Progenitor cell of endocrine pancreas (in vitro differentiated cells): ENCODE measurements around the gene C3AR1. TPM values are rescaled to one million over a fixed set of nuclear protein-coding genes. Genes with fewer than 3 reads are reported as not detected.

Source experiments
- DNase-seq: peaks from one replicate; pipeline ENCODE4 v3.0.0; 2021; ENCODE audit warnings: low spot score; ENCODE audit not compliant: unreplicated experiment
- H3K27ac Mint-ChIP-seq: 2 replicates; pipeline ENCODE4 v1.8.0; 2021; ENCODE audit warnings: mild to moderate bottlenecking, moderate library complexity, mixed read lengths
- H3K27me3 Mint-ChIP-seq: 2 replicates; pipeline ENCODE4 v1.8.0; 2021; ENCODE audit warnings: mixed read lengths
- H3K36me3 Mint-ChIP-seq: 2 replicates; pipeline ENCODE4 v1.8.0; 2022; ENCODE audit warnings: mixed read lengths; ENCODE audit not compliant: insufficient read depth
- H3K4me1 Mint-ChIP-seq: 2 replicates; pipeline ENCODE4 v1.8.0; 2021; ENCODE audit warnings: low read depth, mixed read lengths
- H3K4me3 Mint-ChIP-seq: 2 replicates; pipeline ENCODE4 v1.8.0; 2021; ENCODE audit warnings: low read depth, mild to moderate bottlenecking, moderate library complexity, mixed read lengths
- H3K9me3 Mint-ChIP-seq: 2 replicates; pipeline ENCODE4 v1.8.0; 2021; ENCODE audit warnings: low read depth, mixed read lengths
- total RNA-seq: library from RNA; stranded (reverse); gene quantifications from 2 replicates; pipeline ENCODE4 v1.2.1, GENCODE V29; 2021
- TF ChIP-seq, protein P1 (sequence below): fragments of 200-600 bp; sonication (generic); IDR thresholded peaks from one replicate; pipeline ENCODE4 v1.5.0; 2021; ENCODE audit warnings: antibody characterized with exemption, mild to moderate bottlenecking; ENCODE audit not compliant: unreplicated experiment

C3AR1 gene
- total RNA-seq, 1 donor from 2014 or later = not detected

DNA sequence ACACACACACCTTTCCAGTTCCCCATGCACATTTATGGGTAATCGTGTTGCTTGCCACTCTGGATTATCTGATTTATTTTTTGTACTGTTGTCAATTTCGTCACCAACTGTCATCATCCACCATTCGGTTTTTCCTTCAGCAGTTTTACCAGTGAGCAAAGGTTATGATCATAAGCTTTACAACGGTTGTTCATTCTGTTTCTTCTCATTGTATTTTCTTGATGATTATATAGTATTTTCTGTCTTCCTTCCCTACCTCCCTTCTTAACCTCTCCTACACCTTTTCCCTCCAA lies 16.6 kb upstream of the C3AR1 start:
- TF ChIP-seq, protein P1, sequence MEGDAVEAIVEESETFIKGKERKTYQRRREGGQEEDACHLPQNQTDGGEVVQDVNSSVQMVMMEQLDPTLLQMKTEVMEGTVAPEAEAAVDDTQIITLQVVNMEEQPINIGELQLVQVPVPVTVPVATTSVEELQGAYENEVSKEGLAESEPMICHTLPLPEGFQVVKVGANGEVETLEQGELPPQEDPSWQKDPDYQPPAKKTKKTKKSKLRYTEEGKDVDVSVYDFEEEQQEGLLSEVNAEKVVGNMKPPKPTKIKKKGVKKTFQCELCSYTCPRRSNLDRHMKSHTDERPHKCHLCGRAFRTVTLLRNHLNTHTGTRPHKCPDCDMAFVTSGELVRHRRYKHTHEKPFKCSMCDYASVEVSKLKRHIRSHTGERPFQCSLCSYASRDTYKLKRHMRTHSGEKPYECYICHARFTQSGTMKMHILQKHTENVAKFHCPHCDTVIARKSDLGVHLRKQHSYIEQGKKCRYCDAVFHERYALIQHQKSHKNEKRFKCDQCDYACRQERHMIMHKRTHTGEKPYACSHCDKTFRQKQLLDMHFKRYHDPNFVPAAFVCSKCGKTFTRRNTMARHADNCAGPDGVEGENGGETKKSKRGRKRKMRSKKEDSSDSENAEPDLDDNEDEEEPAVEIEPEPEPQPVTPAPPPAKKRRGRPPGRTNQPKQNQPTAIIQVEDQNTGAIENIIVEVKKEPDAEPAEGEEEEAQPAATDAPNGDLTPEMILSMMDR = no peak
- H3K36me3 Mint-ChIP-seq = no peaks in the 10 kb centered on the region
- peaks cover 23% of the 10 kb centered on the region for H3K4me1 Mint-ChIP-seq
- peak overlapping the region; percentile 96 for H3K4me3 Mint-ChIP-seq
- H3K27me3 Mint-ChIP-seq = no peaks in the 10 kb centered on the region
- DNase-seq = no peak
- H3K27ac Mint-ChIP-seq = peak overlapping the region; percentile 93
- no peaks in the 10 kb centered on the region for H3K9me3 Mint-ChIP-seq

DNA sequence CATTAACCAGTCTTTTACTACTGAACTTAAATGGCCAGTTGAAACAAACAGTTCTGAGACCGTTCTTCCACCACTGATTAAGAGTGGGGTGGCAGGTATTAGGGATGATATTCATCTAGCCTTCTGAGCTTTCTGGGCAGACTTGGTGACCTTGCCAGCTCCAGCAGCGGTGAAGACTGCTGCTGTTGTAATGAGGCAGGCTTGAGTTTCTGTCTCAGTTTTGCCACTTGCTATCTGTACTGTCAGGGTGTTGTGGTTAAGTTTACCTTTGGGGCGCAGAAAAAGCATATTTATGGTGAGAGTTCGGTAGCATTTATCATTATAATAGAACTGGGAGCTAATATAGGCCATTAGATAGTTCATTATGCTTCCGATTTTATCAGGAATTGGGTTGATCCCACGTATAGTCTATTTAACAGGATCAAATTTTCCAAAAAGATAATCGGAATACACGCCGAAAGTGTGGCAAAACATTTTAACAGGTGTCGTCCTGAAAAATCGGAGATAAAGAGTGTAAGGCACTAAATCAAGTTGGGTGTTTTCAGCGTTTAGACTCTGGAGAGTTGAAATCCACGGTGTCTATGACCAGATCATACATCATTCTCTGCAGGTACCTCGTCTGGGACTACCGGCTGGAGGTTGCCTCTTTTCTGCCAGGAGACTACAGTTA lies 15.2 kb upstream of the C3AR1 start:
- H3K36me3 Mint-ChIP-seq = no peaks in the 10 kb centered on the region
- peak overlapping the region; percentile 96 for H3K4me3 Mint-ChIP-seq
- no peaks in the 10 kb centered on the region for H3K9me3 Mint-ChIP-seq
- DNase-seq = no peak
- H3K4me1 Mint-ChIP-seq = peaks cover 23% of the 10 kb centered on the region
- peak overlapping the region; percentile 93 for H3K27ac Mint-ChIP-seq
- TF ChIP-seq, protein P1 = no peak
- no peaks in the 10 kb centered on the region for H3K27me3 Mint-ChIP-seq

DNA sequence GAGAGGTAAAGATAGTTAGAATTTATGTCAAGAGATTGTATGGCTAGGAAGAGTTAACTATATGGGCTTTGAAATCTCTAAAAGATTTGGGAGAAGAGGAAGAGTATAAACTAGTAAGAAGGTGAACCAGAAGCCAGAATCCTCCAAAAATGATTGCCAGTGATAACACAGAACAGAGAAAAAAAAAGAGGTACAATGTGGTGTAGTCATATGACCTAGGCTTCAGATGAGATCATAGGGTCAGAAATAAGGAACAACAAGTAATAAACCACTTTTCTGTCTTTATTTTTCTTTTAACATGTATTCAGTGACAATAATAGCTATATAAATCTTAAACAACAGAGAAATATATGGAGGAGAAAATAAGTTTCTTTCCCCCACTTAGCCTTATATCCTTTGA lies 14.0 kb upstream of the C3AR1 start:
- Mint-ChIP-seq H3K27ac (peak overlapping the region; percentile 14), H3K4me3 (peak overlapping the region; percentile 7), H3K9me3 (no peaks in the 10 kb centered on the region), H3K4me1 (peaks cover 23% of the 10 kb centered on the region), H3K36me3 (no peaks in the 10 kb centered on the region), H3K27me3 (no peaks in the 10 kb centered on the region)
- DNase-seq = no peak
- TF ChIP-seq, protein P1 = no peak

DNA sequence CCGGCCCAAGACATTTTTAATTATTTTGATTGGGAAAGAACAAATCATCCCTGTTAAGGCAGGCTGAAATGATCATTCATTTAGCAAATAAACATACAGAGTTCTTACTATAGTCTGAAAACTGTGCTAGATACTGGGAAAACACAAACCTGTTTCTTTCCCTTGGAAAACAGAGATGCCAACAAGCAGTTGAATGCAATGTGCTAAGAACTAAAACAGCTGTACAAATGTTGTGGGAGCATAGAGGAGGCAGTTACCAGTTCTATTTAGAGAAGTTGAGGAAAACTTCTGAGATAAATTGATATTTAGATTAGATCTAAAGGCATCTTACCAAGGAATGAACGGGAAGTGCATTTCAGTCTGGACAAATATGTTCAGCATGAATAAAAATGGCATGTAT lies 12.8 kb upstream of the C3AR1 start:
- H3K27ac Mint-ChIP-seq = no peak overlapping the region
- DNase-seq = no peak
- TF ChIP-seq, protein P1 = no peak
- H3K9me3 Mint-ChIP-seq = no peaks in the 10 kb centered on the region
- no peak overlapping the region for H3K4me3 Mint-ChIP-seq
- peaks cover 15% of the 10 kb centered on the region for H3K4me1 Mint-ChIP-seq
- no peaks in the 10 kb centered on the region for H3K36me3 Mint-ChIP-seq
- no peaks in the 10 kb centered on the region for H3K27me3 Mint-ChIP-seq

DNA sequence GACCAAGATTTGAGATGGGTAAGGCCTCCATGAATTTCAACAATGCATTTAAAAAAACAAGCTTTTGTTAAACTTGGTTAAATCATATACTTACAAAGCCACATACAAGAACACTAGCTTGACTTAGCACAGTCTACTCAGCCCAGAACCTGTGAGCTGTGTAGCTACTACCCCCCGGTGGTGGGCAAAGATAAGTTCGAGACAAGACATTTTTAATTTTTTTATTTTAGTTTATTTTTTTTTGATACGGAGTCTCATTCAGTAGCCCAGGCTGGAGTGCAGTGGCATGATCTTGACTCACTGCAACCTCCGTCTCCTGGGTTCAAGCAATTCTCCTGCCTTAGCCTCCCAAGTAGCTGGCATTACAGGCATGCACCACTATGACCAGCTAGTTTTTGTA lies 12.2 kb upstream of the C3AR1 start:
- no peak for DNase-seq
- H3K4me3 Mint-ChIP-seq = no peak overlapping the region
- peaks cover 13% of the 10 kb centered on the region for H3K4me1 Mint-ChIP-seq
- H3K27ac Mint-ChIP-seq = no peak overlapping the region
- H3K9me3 Mint-ChIP-seq = no peaks in the 10 kb centered on the region
- H3K27me3 Mint-ChIP-seq = no peaks in the 10 kb centered on the region
- TF ChIP-seq, protein P1 = peak; percentile 61
- H3K36me3 Mint-ChIP-seq = no peaks in the 10 kb centered on the region
